NCI-H2196 treated with DMSO at 0.1 percent for 48 hours (cell line): ENCODE results near the gene CKB.
"Not testable (repeated sequence)": the region's sequence is repeated elsewhere in the genome, so short reads cannot be mapped to it uniquely, and the experiment has no call there.

ENCODE experiments used
- DNase-seq: peaks from one replicate; lab custom pipeline; 2025; ENCODE audit not compliant: unreplicated experiment; lab: John Stamatoyannopoulos, UW

The CKB gene

GRCh38 chr14:103514596-103515421, 7.8 kb downstream of the CKB start:
- no peak for DNase-seq

DNA sequence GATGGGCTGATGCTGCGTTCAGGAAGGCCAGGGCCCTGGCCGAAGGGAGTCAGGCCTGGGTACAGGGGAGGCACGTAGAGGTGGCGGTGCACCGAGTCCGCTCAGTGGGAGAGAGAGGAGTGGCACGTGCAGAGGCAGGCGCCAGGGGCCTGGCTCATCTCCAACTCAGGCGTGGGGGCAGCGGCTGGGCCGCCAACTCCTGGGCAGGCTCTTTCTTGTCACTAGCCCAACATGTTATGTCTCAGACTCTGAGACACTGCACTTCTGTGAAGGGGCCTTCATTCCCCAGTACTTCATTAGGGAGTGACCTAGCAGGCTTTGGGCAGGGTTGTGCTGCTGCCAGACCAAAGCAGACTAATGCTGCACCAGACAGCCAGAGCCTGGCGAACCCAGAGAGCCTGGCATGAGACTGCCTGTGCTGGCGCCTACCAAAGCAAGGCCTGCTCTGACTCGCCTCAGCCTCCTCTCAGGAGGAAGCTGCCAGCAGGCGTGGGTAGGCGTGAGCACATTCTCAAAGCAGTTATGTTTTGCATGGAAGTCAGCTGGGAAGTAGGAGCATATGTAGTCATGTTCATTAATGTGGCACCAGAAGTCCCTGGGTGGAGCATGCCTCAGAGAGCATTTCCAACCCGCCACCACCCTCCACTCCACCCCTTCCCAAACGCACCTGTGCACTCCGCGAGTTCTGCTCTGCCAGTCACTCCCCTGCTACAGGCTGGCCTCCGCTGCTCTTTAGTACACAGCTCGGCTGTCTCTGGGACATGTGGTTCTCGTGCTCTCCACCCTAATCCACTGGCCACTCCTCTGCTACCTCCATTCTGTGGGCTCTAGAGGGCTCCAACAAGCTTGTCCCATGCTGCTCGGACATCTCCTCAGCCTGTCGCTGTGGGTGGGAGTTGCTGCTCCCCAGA, 9.7 kb downstream of the CKB start:
- DNase-seq, result peak; percentile 79

- DNase-seq, result not testable (repeated sequence)
Observed at GRCh38 chr14:103512180-103512579, 10.4 kb downstream of the CKB start.

DNA sequence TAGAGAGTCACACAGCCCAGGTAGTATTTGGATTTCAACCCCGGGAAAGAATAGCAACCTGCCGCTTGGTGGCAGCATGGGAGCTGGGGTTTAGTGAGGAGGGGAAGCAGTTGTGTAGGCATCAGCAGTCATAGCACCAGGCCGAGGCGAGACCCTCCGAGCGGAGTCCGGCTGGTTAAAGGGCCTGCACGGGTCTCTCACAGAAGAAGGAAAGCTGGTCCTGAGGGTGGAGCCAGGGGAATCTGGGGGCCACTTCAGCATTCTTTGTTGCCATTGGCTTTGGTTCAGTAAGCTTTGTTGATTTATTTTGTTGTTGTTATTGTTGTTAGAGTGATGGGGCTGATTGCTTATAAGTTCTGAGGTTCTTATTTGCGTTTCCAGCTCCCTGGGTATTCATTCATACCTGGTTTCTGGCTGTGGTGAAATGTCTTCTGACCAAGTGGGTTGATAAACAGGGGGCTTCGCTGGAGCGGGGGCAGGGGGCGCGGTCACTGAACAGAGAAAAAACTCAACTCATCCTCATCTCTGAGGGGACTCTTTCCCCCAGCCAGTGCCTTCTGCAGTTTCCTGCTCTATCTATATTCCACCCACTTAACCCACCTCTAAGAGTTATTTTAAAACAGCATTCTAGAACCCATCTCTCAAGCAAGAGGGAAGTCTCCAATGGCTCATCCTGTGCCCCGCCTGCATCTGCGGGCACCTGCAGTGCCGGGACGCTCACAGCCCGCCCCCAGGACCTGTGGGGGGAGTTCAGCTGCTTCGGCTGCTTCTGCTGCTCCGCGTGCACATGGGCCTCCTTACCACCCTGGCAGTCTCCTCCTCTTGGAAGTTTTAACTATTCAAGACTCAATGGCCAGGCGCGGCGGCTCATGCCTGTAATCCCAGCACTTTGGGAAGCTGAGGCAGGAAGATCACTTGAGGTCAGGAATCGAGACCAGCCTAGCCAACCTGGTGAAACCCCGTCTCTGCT, 11.6 kb downstream of the CKB start:
- no peak for DNase-seq

- no peak for DNase-seq
Observed at GRCh38 chr14:103509864-103510723, 12.5 kb downstream of the CKB start.

DNA sequence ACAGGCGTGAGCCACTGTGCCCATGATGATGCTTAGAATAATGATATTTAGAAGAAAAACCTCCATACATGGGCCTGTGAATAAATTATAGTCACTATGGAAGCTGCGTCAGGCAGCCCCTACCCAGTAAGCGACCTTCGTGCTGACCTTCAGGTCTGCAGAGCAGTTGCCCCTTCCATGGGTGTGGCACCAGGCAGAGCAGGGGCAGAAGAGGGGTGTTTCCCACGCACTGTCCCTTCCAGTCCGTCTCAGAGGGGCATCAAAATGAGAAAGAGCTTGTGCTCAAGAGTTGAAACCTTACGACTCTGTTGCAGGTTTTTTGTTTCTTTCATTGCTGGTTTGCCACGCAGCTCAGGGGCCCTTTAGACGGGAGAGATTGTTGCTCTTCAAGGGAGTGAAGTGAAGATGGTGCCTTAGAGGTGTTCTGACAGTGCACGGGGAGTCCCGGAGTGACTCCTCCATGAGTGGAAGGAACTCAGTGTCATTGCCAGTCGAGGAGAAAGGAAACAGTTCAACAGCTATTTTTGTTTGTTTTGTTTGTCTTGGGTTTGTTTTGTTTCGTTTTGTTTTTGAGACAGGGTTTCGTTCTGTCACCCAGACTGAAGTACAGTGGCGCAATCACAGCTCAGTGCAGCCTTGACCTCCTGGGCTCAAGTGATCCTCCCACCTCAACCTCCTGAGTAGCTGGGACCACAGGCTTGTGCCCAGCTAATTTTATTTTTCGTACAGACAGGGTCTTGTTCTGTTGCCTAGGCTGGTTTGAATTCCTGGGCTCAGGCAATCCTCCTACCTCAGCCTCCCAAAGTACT, 13.9 kb downstream of the CKB start:
- no peak for DNase-seq

- DNase-seq, result no peak
Observed at GRCh38 chr14:103507751-103508150, 14.9 kb downstream of the CKB start.

GRCh38 chr14:103504991-103505565, 17.6 kb downstream of the CKB start:
- DNase-seq, result no peak

GRCh38 chr14:103503296-103503695, 19.3 kb downstream of the CKB start:
- no peak for DNase-seq

DNA sequence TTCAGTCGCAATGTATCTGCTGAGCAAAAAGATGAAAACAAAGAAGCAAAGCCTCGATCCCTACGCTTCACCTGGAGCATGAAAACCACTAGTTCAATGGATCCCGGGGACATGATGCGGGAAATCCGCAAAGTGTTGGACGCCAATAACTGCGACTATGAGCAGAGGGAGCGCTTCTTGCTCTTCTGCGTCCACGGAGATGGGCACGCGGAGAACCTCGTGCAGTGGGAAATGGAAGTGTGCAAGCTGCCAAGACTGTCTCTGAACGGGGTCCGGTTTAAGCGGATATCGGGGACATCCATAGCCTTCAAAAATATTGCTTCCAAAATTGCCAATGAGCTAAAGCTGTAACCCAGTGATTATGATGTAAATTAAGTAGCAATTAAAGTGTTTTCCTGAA, 19.8 kb downstream of the CKB start:
- DNase-seq, result no peak

- no peak for DNase-seq
Observed at GRCh38 chr14:103501921-103502669, 20.5 kb downstream of the CKB start.

- no peak for DNase-seq
Observed at GRCh38 chr14:103501041-103501870, 21.4 kb downstream of the CKB start.

DNA sequence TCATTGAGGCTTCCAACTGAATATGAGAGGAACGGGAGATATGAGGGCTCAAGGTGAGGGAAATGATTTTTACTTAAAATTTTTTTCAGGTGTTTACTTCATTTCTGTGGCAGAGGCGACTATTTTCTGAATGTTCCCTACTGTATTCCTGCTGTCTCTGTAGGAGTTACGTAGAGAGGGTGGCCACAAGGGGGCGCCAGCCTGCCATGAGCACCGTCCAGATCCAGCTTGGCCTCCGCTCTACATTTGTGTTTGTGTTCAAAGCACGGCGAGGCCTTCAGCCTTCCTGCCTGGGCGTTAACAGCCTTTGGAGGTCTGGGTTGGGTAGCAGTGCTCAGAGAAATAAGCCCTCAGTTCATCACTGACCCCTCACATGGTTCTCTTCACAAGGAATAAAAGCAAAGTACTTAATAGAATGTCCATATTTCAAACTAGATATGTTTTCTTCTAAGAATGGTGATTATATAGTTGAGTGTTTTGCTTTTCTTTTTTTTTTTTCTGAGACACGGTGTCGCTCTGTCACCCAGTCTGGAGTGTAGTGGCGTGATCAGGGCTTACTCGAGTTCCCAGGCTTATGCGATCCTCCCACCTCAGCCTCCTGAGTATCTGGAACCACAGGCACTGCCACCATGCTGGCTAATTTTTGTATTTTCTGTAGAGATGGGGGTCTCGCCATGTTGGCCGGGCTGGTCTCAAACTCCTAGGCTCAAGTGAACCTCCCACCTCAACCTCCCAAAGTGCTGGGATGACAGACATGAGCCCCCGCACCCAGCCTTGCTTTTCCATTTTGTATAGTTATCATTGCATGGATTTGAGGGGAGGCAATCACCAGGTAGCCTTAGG, 22.3 kb downstream of the CKB start:
- DNase-seq, result peak; percentile 52

GRCh38 chr14:103499709-103500108, 22.9 kb downstream of the CKB start:
- no peak for DNase-seq

DNA sequence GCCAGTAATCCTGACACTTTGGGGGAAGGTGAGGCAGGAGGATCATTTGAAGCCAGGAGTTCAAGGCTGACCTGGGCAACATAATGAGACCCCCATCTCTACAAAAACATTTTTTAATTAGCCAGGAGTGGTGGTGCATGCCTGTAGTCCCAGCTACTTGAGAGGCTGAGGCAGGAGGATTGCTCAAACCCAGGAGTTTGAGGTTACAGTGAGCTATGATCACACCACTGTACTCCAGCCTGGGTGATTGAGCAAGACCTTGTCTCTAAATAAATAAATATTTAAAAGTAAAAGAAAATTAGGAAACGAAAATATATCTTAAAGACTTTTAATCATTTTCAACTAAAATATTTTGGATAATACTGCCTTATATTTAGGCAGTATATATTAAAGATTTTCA, 25.9 kb downstream of the CKB start:
- DNase-seq, result no peak

DNA sequence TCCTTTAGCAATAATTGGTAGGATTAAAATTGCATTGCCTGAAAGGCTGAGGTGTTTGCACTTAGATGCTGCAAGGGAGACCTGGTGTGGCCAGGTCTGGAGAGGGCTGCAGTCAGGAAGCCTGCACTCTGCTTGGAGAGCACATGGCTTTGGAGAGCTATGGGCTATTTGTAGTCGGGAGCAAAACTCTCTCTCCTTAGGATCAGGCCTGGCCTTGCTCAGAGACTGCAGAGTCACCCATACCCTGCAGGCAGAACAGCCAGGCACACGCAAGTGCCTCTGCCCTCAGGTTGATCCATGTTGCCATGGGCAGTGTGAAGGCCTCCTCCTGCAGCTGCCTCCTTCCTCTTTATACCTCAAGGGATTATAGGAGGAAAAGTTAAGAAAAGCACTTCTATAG, 26.8 kb downstream of the CKB start:
- DNase-seq, result no peak
